Testis (tissue), 2 donors: ENCODE data around the gene SLC25A36.

ENCODE experiments used
- POLR2A ChIP-seq: fragments of 450-650 bp; IDR thresholded peaks from one replicate; pipeline ENCODE4 v1.6.1; 2017; ENCODE audit warnings: antibody characterized with exemption, mild to moderate bottlenecking, moderate library complexity
- TF ChIP-seq, protein P1 (sequence below), 3 experiments: fragments of 450-650 bp in 2 of 3; fragments of 200-600 bp in 1 of 3; sonication (generic) in 1 of 3; IDR thresholded peaks; one replicate each; pipeline ENCODE4 v1.5.1; 2016 to 2019; ENCODE audit warnings: antibody characterized with exemption in 3 of 3, mild to moderate bottlenecking in 2 of 3, moderate library complexity in 1 of 3

DNA sequence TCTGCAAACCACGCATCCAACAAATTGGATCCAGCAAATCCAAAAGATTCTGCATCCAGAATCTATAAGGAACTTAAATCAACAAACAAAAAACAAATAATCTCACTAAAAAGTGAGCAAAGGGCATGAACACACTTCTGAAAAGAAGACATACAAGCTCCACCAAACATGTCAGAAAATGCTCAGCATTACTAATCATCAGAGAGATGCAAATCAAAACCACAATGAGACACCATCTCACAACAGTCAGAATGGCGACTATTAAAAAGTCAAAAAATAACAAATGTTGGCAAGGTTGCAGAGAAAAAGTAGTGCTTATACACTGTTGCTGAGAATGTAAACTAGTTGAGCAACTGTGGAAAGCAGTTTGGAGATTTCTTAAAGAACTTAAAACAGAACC, 21.6 kb upstream of the SLC25A36 start:
- TF ChIP-seq, protein P1, sequence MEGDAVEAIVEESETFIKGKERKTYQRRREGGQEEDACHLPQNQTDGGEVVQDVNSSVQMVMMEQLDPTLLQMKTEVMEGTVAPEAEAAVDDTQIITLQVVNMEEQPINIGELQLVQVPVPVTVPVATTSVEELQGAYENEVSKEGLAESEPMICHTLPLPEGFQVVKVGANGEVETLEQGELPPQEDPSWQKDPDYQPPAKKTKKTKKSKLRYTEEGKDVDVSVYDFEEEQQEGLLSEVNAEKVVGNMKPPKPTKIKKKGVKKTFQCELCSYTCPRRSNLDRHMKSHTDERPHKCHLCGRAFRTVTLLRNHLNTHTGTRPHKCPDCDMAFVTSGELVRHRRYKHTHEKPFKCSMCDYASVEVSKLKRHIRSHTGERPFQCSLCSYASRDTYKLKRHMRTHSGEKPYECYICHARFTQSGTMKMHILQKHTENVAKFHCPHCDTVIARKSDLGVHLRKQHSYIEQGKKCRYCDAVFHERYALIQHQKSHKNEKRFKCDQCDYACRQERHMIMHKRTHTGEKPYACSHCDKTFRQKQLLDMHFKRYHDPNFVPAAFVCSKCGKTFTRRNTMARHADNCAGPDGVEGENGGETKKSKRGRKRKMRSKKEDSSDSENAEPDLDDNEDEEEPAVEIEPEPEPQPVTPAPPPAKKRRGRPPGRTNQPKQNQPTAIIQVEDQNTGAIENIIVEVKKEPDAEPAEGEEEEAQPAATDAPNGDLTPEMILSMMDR (IDR thresholded peaks at IDR 0.05), result no peak
- no peak for TF ChIP-seq POLR2A
